Vagina (tissue), 2 donors: ENCODE measurements around the gene RPH3AL.

Experiments
- POLR2A ChIP-seq, 2 donors: fragments of 450-650 bp; IDR thresholded peaks; one replicate each; pipeline ENCODE4 v1.6.1; 2017; ENCODE audit warnings: antibody characterized with exemption in 2 of 2, mild to moderate bottlenecking in 2 of 2, moderate library complexity in 2 of 2
- POLR2AphosphoS5 ChIP-seq, 2 donors: sonication (generic); formaldehyde crosslinking; IDR thresholded peaks; one replicate each; pipeline ENCODE4 v1.9.0; 2017; ENCODE audit warnings: antibody characterized with exemption in 2 of 2, mild to moderate bottlenecking in 2 of 2, low read depth in 1 of 2; ENCODE audit not compliant: insufficient read depth in 1 of 2
- TF ChIP-seq, protein P1 (sequence below), 3 experiments: fragments of 450-650 bp in 2 of 3; fragments of 200-600 bp in 1 of 3; sonication (generic) in 1 of 3; IDR thresholded peaks; one replicate each; pipeline ENCODE4 v1.5.1; 2017 to 2019; ENCODE audit warnings: antibody characterized with exemption in 3 of 3, mild to moderate bottlenecking in 2 of 3, moderate library complexity in 2 of 3

DNA sequence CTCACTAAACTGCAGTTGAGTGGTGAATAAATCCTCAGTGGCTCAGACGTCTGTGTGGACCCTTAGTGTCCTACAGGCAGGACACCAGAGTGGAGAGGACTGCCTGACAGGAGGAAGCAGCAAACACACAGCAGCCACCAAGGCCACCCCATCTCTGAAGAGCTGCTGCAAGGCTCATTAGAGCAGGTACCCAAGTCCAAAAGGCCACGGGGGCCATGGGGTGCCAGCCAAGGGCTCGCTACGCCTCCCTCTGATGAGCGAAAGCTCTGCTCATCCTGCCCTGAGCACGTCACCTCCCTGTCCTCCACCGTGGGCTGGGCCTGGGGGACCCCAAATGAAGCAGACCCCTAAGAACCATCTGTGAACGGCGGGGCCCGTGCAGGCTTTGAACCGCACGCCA is 101.1 kb downstream of the RPH3AL start:
- TF ChIP-seq POLR2A (IDR thresholded peaks at IDR 0.05) (no peak), POLR2AphosphoS5 (IDR thresholded peaks at IDR 0.05; ENCODE audit: insufficient read depth in 1 of 2, low read depth in 1 of 2) (no peak)
- TF ChIP-seq, protein P1, sequence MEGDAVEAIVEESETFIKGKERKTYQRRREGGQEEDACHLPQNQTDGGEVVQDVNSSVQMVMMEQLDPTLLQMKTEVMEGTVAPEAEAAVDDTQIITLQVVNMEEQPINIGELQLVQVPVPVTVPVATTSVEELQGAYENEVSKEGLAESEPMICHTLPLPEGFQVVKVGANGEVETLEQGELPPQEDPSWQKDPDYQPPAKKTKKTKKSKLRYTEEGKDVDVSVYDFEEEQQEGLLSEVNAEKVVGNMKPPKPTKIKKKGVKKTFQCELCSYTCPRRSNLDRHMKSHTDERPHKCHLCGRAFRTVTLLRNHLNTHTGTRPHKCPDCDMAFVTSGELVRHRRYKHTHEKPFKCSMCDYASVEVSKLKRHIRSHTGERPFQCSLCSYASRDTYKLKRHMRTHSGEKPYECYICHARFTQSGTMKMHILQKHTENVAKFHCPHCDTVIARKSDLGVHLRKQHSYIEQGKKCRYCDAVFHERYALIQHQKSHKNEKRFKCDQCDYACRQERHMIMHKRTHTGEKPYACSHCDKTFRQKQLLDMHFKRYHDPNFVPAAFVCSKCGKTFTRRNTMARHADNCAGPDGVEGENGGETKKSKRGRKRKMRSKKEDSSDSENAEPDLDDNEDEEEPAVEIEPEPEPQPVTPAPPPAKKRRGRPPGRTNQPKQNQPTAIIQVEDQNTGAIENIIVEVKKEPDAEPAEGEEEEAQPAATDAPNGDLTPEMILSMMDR (IDR thresholded peaks at IDR 0.05): no peak
